Measurements from ENCODE around the gene PARVA.

Gene PARVA

DNA sequence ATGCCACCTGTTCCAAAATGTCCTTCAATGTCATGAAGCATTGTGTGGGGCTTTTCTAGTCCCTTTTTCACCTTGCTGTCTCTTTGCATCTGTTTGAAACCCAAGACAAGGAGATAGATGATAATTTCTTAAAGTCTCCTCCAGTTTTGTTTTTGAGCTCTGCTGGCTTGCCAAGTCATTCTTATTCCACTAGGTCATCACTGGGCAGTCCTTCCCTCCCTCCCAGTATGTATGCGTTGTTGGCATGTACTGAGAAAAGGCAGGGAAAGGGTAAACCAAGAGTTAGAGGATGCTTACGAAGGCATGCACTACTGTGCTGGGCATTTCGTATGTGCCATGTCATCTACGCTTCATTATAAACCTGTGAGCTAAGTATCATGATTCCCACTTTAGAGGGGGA, 78.6 kb downstream of the PARVA start:
- DNase-seq (ENCODE audit: insufficient read length, low spot score), result no peak
- FAIRE-seq, result no peak

GRCh38 chr11:12456651-12457579, 79.5 kb downstream of the PARVA start:
- no peak for DNase-seq (ENCODE audit: insufficient read length, low spot score)
- FAIRE-seq, result no peak

GRCh38 chr11:12458042-12458441, 80.7 kb downstream of the PARVA start:
- FAIRE-seq, result no peak
- DNase-seq (ENCODE audit: insufficient read length, low spot score), result no peak

GRCh38 chr11:12459374-12459773, 82.0 kb downstream of the PARVA start:
- FAIRE-seq (no peak), DNase-seq (ENCODE audit: insufficient read length, low spot score) (no peak)

DNA sequence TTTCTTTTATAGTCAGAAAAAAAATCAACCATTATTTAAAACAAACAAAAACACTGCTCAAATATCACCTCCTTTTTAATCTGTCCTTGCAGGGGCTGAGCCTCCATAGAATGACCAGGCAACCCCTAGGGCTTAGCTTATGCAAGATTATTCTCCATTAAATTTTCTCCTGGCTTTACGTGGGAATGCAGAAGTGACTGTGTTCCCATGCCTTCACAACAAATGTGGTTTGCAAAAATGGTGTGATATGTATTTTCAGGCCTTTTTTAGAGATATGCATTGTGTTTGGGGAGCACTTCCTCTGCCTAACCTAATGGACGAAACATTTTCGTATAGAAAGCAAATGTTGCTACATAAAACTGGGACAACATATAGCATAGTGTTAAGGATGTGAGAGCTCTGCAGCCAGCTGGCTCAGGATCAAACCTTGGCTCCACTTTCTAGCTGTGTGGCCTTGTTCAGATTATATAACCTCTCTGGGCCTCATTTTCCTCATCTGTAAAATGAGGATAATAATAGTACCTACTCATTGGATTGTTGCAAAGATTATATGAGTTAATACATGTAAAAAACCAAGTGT, 82.6 kb downstream of the PARVA start:
- DNase-seq (ENCODE audit: insufficient read length, low spot score) (no peak), FAIRE-seq (no peak)

GRCh38 chr11:12460466-12460865, 83.1 kb downstream of the PARVA start:
- DNase-seq (ENCODE audit: insufficient read length, low spot score) (no peak), FAIRE-seq (no peak)

- DNase-seq (ENCODE audit: insufficient read length, low spot score), result no peak
- FAIRE-seq, result no peak
These were observed 84.1 kb downstream of the PARVA start for GRCh38 chr11:12461516-12461915.

GRCh38 chr11:12464303-12464702, 86.9 kb downstream of the PARVA start:
- DNase-seq (ENCODE audit: insufficient read length, low spot score) (no peak), FAIRE-seq (no peak)

DNA sequence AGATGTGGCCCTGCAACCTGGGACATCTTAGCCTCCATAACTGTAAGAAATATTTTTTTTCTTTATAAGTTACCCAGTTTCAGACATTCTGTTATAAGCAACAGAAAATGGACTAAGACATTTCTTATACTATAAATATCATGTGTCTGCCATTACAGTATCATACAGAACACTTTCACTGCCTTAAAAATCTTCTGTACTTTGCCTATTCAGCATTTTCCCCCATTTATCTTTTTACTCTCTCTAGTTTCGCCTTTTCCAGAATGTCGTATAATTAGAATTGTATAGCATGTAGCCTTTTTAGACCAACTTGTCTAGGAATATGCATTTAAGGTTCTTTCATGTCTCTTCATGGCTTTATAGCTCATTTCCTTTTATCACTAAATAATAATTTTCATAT, 88.0 kb downstream of the PARVA start:
- no peak for DNase-seq (ENCODE audit: insufficient read length, low spot score)

GRCh38 chr11:12467610-12468009, 90.2 kb downstream of the PARVA start:
- DNase-seq (ENCODE audit: insufficient read length, low spot score) (no peak), FAIRE-seq (no peak)

More for the DNA sequence above, 88.0 kb downstream of the PARVA start:
- no peak for FAIRE-seq

GRCh38 chr11:12469451-12469850, 92.1 kb downstream of the PARVA start:
- FAIRE-seq, result no peak
- no peak for DNase-seq (ENCODE audit: insufficient read length, low spot score)

- no peak for FAIRE-seq
- no peak for DNase-seq (ENCODE audit: insufficient read length, low spot score)
These were observed 92.9 kb downstream of the PARVA start for GRCh38 chr11:12470236-12470635.

DNA sequence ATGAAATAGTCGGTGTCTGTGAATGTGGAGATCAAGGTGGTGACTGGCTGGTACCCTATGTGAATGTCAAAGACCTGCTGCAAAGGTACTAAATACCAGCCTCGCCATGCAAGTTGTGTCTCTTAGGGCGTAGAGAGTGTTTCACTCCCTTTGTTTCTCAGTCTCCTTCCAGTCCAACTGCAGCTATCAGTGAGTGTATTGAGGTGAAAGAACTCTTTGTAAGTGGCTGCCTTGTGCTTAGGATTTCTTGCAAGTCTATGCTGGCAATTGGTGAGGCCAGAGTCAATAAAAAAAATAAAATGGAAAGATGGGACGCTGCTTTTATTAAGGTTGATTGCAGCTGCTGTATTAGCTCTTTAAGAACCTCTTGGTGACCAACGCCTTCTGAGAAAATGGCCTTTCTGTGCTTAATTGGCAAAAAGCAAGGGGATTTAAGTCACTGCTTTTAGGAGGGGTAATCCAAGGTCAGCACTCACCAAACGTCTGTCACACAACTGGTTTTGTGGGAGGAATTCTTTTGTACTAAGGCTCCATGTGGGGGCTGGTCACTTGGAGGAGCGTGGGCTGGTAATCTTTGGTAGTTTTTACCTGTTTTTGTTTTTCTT, 95.1 kb downstream of the PARVA start:
- DNase-seq (ENCODE audit: insufficient read length, low spot score) (no peak), FAIRE-seq (no peak)

DNA sequence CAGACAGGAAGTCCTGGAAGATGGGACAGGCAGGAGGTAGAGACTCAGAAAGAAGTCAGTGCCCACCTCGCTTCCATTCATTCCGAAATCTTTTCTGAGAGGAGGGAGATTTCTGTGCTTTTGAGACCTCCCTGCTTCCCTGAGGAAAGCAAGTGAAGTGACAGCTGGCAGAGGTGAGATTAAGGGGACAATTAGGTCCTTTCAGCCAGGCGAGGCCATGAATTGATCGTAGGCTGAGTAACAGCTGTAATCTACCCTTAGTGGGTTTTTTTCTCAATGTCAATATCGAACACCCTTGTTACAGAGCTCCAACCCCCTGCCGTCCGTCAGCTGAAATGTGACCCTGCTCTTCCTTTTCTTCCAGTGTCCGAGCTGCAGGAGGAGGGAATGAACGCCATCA, 96.0 kb downstream of the PARVA start:
- DNase-seq (ENCODE audit: insufficient read length, low spot score) (no peak), FAIRE-seq (no peak)

DNA sequence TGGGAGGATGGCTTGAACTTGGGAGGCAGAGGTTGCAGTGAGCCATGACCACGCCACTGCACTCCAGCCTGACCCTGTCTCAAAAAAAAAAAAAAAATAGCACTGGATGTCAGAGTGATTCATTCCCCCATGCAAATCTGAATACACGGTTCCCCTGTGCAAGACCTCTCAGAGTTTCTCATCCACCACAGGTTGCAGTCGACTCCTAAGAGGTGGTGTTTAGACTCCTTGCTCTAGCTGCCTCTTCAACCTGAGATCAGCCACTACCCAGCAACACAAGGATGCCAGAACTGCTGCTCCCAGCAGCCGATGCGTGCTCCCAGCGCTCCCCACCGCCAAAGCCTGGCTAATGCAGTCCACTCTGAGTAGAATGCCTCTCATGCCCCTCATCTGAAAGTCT, 97.5 kb downstream of the PARVA start:
- no peak for FAIRE-seq

DNA sequence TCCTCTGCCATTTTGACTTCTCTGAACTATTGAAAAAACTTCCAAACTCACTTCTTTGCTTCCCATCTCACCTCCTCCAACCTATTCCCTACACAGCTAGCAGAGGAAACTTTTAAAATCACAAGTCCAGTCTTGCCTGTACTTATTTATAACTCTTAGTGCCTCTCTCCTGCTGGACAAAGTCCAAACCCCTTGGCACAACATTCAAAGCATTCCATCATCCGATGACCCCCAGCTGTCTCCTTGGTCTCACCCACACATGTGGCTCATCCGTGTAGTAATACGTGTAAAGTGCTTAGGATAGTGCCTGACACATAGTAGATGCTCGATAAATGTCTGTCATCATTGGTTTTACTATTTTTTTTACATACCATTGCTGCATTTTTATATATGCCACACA, 101.4 kb downstream of the PARVA start:
- DNase-seq (ENCODE audit: insufficient read length, low spot score) (no peak), FAIRE-seq (no peak)

More for the DNA sequence above, 97.5 kb downstream of the PARVA start:
- no peak for DNase-seq (ENCODE audit: insufficient read length, low spot score)

- FAIRE-seq, result no peak
- no peak for DNase-seq (ENCODE audit: insufficient read length, low spot score)
These were observed 103.0 kb downstream of the PARVA start for GRCh38 chr11:12480401-12480800.

DNA sequence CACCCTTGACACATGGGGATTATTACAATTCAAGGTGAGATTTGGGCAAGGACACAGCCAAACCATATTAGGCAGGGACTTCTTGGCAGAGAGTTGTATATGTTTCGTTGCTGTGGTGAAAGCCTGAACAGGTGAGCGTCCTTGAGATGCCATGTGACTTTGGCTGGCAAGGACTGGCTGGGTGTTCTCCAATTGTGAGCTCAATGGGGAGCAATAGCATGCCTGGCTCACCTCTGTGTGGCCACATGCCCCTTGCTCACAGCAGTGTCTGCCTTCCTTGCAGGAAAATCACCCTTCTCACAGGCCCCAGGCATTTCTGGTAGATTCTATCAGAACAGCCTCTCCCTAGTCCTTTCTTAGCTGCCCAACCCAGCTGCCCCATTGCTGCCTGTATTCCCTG, 105.5 kb downstream of the PARVA start:
- no peak for FAIRE-seq
- DNase-seq (ENCODE audit: insufficient read length, low spot score), result no peak

- no peak for DNase-seq (ENCODE audit: insufficient read length, low spot score)
- FAIRE-seq, result no peak
These were observed 106.2 kb downstream of the PARVA start for GRCh38 chr11:12483604-12484003.

- FAIRE-seq, result no peak
- no peak for DNase-seq (ENCODE audit: insufficient read length, low spot score)
These were observed 108.0 kb downstream of the PARVA start for GRCh38 chr11:12485328-12485727.

DNA sequence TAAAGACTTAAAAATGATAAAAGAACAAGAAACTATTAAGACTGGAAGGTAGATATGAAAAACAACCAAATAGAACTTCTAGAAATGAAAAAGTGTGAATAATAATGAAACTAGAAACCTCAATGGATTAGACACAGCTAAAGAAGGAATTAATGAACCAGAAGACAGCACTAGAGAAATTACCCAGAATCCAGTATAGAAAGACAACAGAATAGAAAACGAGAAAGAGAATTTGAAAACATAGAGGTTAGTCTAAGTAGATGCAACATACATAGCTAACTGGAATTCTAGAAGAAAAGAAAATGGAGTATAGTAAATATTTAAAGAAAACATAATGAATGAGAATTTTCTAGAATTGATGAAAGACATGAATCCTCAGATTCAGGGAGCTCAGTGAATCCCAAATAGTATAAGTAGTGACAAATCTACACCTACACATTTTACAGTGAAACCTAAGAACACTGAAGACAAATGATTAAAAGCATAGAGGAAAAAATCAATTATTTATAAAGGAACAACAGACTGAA, 111.9 kb downstream of the PARVA start:
- FAIRE-seq, result no peak
- DNase-seq (ENCODE audit: insufficient read length, low spot score), result no peak

- no peak for FAIRE-seq
- no peak for DNase-seq (ENCODE audit: insufficient read length, low spot score)
These were observed 117.3 kb downstream of the PARVA start for GRCh38 chr11:12494699-12495098.
